GM18867 (cell line): ENCODE data around the gene RBM39.
"Not testable (repeated sequence)": the region's sequence is repeated elsewhere in the genome, so short reads cannot be mapped to it uniquely, and the experiment has no call there.

Experiments
- ATAC-seq: cut with Tn5 transposase; IDR thresholded peaks from one replicate; pipeline ENCODE4 v1.9.1; 2021; ENCODE audit warnings: mild to moderate bottlenecking, moderate library complexity; ENCODE audit not compliant: unreplicated experiment

The RBM39 gene

DNA sequence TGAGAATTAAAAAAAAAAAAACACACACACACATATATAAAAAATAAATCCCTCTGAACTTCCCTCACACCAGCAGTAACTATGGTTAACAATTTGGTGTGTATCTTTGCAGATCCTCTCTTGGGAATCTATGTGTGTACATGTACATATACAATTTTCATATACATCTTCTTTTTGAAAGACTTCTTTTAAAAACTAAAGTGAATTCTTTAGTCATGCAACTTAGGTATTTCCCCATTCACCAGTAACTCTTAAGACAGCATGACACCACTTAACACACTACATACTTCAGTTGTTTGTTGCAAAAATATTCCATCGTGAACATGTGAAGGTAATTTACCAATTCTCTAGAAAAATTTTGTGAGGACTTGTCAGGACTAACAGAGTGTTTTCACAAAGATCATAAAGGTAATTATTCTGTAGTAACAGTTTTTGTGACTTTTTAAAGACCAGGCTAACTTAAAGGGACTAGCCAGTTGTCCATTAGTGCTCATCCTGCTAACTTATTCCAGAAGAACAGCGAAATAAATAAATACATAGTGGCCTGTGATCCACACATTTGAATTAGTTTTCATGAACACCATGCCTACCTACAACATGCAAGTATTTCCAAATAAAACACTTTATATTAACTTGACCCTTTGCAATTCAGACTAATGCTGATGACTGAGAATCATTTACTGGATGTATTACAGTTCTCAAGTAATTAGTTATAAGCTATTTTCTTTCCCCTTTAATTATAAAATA, 12.1 kb downstream of the RBM39 start:
- no peak for ATAC-seq

DNA sequence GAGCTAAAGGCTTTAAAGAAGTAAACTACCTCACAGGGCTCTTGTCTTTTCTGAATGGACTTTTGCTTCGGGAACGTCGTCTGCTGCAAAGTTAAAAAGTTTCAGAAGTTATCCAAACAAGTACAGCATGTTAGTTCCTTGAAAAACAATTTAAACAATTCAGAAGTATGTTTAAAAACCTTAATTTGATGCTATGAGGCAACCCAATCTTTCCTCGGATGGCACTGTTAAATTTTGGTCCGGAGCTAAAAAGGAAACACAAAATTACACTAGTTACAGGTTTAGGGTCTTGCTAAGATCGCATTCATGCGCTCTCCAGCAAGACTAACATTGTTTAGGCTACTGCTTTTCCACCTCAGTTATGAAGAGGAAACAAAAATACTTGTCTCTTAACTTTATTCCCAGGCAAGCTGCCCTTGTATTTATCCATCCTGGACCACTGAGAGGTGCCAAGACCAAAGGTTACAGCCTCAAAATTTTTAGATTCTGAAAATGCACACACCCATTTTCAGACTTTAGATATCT, 12.7 kb downstream of the RBM39 start:
- no peak for ATAC-seq

DNA sequence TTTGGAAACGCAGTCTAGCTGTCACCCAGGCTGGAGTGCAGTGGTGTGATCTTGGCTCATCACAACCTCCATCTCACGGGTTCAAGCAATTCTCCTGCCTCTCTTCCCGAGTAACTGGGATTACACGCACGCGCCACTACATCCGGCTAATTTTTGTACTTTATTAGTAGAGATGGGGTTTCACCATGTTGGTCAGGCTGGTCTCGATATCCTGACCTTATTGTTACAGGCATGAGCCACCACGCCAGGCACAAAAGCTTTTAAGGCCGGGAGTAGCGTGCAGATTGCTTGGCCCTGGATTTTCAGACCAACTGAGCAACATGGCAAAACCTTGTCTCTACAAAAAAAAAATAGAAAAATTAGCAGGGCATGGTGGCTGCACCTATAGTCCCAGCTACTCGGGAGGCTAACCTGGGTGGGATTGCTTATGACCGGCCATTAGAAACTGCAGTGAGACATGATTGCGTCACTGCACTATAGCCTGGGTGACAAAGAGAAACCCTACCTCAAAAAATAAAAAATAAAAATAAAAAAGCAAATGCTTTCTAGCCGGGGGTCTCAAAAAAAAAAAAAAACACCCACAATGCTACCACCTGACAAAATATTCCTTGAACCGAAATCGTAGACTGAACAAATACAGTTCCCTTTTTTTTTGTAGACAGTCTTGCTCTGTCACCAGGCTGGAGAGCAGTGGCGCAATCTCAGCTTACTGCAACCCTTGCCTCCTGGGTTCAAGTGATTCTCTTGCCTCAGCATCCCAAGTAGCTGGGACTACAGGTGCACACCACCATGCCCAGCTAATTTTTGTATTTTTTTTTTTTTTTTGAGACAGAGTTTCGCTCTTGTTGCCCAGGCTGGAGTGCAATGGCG, 15.0 kb downstream of the RBM39 start:
- no peak for ATAC-seq

DNA sequence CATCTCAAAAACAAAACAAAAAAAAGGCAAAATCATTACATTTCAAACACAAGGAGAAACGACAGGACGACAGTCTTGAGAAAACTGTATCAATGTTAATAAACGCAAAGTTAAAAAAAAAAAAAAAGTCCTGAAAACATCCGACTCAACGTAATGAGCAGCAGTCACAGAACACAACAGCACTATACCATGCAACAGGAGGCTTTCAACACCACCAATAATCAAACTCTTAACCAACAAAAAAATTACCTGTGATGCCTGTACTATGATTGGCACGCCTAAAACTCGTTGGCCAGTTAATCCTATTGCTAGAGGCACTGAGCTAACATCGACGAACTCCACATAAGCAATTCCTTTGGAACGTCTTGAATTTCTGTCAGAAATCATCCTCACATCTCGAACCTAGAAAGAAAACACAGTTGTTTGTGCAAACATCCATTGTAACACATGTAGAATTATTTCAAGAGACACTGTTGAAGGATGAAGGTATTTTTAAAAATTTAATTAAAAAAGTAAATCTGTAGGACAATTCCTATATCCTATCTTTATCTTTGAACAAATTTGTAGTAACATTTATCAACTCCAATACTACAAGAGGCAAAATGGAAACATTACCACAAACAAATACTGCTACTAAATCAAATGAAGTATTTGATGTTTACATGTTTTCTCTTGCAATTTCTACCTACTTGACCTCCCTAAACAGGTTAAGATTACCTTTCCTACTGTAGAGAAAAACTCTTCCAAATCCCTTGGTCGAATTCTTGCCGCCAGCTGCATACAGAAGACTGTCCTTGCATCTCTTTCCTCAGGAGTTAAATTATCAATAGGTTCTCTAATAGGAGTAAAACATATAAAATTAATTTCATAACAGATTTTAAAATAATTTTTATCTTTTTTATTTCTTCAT, 17.5 kb downstream of the RBM39 start:
- ATAC-seq: no peak

DNA sequence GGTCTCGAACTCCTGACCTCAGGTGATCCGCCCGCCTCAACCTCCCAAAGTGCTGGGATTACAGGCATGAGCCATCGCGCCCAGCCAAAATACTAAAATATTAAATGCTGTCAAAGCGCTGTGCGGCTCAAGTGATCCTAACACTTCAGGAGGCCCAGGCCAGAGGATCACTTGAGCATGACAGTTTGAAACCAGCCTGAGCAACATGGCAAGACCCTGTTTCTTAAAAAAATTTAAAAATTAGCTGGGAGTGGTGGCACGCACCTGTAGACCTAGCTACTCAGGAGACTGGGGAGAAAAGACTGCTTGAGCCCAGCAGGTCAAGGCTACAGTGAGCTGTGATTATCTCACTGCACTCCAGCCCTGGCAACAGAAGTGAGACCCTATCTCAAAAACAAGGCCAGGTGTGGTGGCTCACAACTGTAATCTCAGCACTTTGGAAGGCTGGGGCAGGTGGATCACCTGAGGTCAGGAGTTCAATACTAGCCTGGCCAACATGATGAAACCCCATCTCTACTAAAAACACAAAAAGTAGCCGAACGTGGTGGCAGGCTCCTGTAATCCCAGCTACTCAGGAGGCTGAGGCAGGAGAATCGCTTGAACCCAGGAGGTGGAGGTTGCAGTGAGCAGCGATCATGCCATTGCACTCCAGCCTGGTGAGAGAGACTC, 18.3 kb downstream of the RBM39 start:
- ATAC-seq: not testable (repeated sequence)

DNA sequence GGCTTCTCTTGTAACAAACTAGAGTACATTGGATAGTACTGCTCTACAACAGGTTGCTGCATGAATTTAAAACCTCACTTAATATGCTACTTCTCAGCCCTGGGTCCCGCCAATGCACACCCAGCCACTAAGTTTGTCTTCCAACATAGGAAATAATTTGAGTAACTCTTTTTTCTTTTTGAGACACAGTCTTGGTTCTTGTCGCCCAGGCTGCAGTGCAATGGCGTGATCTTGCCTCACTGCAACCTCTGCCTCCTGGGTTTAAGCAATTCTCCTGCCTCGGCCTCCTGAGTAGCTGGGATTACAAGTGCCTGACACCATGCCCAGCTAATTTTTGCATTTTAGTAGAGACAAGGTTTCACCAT, 18.8 kb downstream of the RBM39 start:
- not testable (repeated sequence) for ATAC-seq

DNA sequence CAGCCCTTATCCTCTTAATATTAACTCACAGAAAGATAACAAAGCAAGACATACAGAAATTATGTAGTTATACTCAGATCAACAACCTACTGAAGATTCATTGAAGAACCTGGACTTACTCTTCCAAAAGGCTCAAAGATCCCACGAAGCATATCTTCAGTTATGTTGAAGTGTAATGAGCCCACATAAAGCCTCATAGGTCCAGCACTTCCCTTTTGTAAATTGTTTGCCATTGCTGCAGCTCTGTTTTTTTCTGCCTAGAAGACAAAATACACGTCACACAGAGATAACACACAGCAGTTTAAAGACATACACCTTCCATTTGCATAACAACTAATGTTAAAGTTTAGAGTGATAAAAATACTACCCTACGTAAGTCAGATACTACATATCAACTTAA, 20.4 kb downstream of the RBM39 start:
- no peak for ATAC-seq

DNA sequence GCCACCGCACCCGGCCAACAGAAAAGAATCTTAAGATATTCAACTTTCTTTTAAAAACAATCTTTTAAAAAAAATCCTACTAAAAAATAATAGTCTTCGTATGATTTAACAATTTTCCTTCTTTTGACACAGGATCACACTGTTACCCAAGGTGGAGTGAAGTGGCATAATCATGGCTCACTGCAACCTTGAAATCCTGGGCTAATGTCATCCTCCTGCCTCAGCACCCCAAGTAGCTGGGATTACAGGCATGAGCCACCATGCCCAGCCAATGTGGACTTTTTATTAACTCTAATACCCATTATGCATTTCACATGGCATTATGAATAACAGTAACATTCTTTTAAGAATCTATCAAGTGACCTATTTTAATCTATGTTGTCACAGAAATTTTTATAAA, 20.8 kb downstream of the RBM39 start:
- no peak for ATAC-seq

DNA sequence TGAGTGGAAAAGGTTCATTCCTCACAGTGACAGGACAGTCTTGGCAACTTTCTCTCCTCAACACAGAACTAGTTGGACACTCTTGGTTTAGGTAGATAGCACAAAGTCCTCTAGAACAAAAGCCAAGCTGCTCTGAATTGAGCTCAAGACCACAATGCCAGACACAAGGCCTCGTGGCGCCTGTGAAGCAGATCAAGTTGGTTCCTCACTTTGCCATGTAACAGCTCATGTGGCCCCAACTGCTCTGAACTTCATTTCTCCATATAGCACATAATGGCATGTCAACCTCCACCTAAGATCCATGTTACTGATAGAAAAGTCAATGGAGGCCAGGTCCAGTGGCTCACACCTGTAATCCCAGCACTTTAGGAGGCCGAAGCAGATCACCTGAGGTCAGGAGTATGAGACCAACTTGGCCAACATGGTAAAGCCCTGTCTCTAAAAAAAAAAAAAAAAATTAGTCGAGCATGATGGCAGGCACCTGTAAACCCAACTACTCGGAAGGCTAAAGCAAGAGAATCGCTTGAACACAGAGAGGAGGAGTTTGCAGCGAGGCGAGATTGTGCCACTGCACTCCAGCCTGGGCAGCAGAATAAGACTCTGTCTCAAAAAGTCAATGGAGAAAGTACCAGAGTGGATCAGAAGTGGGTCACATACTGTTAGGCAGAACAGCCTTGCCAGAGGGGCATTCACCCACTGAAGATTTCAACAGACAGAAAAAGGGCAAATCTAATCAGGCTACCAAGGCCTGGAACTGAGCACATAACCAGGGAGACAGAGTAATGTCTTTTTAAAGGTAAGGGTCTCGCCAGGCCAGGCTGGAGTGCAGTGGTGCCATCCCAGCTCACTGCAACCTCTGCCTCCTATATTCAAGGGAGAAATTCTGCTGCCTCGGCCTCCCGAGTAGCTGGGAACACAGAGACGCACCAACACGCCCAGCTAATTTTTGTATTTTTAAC, 21.6 kb downstream of the RBM39 start:
- ATAC-seq: no peak

DNA sequence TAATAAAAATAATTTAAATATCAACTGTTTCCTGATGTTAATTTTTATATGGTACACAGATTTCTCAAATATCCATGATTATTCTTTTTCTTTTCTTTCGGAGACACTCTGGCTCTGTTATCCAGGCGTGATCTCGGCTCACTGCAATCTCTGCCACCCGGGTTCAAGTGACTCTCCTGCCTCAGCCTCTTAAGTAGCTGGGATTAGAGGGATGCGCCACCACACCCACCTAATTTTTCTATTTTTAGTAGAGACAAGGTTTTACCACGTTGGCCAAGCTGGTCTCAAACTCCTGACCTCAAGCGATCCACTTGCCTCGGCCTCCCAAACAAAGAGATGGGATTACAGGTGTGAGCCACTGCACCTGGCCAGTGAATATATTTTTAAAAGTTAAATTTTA, 22.3 kb downstream of the RBM39 start:
- ATAC-seq: no peak

DNA sequence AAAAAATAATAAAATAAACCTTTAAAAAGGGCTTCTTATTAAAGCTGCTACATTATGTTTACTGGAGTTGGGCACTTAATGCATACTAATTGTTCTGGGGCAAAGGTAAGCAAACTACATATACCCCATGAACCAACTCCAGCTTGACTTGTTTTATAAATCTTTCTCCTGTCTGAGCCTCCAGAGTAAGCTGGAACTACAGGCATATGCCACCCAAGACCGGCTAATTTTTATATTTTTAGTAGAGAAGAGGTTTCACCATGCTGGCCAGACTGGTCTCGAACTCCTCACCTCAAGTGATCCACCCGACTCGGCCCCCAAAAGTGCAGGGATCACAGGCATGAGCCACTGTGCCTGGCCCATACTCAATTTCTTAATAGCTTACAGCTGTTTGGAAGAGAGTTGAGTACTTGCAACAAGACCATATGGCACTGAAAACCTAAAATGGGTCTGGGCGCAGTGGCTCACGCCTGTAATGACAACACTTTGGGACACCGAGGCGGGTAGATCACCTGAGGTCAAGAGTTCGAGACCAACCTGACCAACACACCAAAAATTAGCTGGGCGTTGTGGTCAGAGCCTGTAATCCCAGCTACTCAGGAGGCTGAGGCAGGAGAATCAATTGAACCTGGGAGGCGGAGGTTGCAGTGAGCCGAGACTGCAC, 23.0 kb downstream of the RBM39 start:
- no peak for ATAC-seq

DNA sequence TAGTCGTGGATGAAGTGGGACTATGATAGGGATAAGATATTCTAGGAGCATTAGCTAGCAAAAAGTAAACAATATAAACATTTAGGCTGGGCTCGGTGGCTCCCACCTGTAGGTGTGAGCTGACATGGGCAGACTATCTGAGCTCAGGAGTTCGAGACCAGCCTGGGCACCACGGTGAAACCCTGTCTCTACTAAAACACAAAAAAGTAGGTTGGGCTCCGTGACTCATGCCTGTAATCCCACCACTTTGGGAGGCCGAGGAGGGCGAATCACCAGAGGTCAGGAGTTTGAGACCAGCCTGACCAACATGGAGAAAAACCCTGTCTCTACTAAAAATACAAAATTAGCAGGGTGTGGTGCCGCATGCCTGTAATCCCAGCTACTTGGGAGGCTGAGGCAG, 23.7 kb downstream of the RBM39 start:
- ATAC-seq: not testable (repeated sequence)

DNA sequence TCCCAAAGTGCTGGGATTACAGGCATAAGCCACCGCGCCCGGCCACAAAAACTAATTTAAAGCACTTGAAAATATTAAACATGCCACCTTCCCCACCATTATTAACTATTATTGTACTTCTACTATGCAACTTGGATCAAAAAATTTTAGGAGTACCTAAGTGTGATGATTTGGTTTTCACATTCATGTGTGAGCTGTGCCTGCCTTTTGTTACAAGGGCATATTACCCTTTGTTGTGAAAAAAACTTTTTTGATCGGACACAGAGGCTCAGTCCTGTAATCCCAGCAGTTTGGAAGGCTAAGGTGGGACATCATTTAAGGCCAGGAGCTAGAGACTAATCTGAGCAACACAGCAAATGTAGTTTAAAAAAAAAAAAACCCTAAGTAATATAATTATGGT, 25.7 kb downstream of the RBM39 start:
- no peak for ATAC-seq

DNA sequence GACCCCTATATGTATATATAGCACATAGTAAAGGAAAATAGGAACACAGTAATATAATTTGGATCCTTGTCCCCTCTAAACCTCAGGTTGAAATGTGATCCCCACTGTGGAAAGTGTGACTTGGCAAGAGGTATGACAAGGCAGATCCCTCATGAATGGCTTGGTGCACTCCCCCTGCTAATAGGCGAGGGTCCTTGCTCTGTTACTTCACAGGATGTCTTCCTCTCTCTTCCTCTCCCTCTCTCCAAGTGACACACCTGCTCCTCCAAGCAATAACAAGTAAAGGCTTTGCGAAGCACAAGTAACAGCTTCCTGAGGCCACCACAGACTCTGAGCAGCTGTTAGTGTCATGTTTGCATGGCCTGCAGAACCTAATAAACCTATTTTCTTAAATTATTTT, 26.4 kb downstream of the RBM39 start:
- no peak for ATAC-seq

DNA sequence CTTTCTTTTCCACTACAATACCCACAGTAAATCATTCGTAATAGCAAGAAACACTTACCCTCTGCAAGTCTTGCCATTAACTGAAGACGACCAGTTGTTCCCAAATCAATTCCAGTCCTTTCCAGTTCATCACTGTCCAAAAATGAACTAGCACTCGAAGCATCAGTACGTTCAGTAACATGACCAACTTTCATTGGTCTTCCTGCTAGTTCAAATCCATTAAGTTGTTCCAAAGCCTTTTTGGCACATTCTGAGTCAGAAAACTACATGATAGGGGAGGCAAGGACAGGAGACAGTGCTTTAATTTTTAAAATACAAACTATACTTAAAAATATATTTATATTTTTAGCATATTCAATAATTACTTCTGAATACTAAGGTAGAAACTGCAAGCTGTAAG, 27.9 kb downstream of the RBM39 start:
- ATAC-seq: no peak

DNA sequence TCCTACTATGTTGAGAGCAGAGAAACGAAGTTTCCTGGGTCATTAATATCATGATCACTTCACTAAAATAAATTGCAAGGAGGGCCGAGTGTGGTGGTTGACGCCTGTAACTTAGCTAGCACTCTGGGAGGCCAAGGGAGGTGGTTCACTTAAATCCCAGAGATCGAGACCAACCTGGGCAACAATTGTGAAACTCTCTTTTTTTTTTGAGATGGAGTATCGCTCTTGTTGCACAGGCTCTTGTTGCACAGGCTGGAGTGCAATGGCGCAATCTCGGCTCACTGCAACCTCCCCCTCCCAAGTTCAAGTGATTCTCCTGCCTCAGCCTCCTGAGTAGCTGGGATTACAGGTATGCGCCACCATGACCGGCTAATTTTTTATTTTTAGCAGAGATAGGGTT, 28.9 kb downstream of the RBM39 start:
- not testable (repeated sequence) for ATAC-seq

DNA sequence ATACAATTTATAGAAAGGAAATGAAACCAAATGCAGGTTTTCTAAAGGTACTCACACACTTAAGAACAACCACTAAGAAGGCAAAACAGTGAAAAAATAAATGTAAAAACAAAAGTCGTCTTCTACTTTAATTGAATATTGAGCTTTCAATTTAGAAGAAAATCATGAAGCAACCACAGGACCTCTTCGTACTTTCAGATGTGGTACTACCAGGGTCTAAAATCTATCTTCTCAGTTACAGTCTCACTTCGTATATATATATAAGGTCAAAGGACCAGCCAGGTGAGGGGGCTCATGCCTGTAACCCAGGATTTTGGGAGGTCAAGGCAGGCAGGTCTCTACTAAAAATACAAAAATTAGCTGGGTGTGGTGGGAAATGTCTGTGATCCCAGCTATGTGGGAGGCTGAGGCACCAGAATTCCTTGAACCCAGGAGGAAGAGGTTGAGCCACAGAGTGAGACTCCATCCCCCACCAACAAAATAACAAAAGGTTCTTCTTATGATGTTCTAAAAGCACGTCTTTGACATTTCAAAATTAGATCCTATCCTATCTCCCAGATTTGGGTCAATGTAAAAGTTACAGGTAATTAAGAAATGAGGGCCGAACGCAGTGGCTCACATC, 30.4 kb downstream of the RBM39 start:
- ATAC-seq: no peak

DNA sequence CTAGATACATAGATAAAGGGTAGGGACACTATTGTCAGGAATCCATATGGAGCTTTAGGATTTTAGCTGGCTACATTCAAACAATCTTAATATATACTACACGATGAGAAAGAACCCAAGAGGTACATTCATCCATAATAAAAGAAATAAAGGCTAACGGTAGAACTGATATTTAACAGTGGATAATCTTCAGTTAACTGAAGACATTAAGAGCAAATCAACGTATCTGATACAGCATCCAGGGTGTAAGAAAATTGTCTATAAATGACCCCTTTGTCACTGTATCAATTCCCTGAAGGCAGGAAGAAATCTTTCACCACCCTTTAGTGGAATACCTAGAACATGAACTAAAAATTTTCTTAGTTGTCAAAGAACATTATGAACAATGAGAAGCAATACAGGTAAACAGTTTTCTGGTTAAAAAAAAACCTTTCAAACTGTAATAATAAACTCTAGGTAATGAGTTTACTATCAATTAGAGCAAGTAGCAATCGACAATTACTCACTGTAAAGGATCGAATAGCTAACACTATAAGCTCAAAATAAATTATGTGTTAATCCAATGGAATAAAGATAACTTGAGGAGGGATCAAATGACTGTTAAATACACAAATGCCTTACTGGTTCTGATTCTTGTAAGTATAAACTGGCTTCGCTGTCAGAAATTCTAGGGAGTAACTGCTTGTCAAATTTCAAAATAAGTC, 31.0 kb downstream of the RBM39 start:
- no peak for ATAC-seq
